Thyroid gland (tissue), 4 donors: ENCODE data around the gene JMY.

Source experiments
- POLR2A ChIP-seq, 2 donors: fragments of 450-650 bp; IDR thresholded peaks; one replicate each; pipeline ENCODE4 v1.6.1; 2017; ENCODE audit warnings: antibody characterized with exemption in 2 of 2, mild to moderate bottlenecking in 2 of 2, moderate library complexity in 1 of 2
- TF ChIP-seq, protein P1 (sequence below), 6 experiments: fragments of 200-600 bp in 3 of 6; fragments of 450-650 bp in 3 of 6; sonication (generic) in 3 of 6; IDR thresholded peaks; one replicate each; pipeline ENCODE4 v1.5.1; 2016 to 2019; ENCODE audit warnings: antibody characterized with exemption in 6 of 6, mild to moderate bottlenecking in 2 of 6, inconsistent platforms in 1 of 6, moderate library complexity in 1 of 6

DNA sequence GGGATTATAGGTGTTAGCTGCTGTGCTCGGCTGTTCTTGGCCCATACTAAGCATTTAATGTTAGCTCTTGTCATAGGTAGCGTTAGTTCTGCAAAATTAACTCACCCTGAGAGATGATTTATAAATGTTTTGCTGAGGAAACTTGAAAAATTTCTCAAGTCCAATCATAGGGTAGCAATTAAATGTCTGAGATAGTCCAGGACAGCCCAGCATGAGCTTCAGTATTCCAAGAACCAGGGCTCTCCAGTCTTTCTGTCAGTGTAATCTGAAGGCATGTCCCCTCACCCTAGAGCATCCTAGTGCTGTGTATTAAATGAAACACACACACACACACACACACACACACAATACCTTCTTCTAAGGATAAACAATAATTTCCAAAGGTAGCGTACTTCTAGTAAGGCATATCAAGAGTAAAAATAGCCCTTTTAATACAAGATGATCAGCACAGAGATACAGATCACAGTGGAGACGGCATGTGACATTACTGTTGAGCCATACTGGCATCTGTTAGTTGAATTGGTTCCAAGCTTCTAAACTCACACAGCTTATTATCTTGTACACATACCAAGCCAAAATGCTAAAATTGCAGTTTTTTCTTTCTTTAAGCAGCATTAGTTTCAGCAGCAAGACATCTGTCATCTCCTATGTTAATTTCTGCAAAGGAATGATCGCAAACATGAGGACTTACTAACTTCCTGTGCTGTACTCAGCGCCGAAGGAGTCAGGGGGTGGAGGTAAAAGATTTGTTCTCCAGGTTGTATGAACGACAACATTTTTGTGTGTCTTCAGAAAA is 46.3 kb upstream of the JMY start:
- TF ChIP-seq, protein P1, sequence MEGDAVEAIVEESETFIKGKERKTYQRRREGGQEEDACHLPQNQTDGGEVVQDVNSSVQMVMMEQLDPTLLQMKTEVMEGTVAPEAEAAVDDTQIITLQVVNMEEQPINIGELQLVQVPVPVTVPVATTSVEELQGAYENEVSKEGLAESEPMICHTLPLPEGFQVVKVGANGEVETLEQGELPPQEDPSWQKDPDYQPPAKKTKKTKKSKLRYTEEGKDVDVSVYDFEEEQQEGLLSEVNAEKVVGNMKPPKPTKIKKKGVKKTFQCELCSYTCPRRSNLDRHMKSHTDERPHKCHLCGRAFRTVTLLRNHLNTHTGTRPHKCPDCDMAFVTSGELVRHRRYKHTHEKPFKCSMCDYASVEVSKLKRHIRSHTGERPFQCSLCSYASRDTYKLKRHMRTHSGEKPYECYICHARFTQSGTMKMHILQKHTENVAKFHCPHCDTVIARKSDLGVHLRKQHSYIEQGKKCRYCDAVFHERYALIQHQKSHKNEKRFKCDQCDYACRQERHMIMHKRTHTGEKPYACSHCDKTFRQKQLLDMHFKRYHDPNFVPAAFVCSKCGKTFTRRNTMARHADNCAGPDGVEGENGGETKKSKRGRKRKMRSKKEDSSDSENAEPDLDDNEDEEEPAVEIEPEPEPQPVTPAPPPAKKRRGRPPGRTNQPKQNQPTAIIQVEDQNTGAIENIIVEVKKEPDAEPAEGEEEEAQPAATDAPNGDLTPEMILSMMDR (IDR thresholded peaks at IDR 0.05): no peak
- no peak for TF ChIP-seq POLR2A (IDR thresholded peaks at IDR 0.05)
